Endothelial cell (in vitro differentiated cells): ENCODE data around the gene NCBP3. TPM values are rescaled to one million over a fixed set of nuclear protein-coding genes. Genes with fewer than 3 reads are reported as not detected.

ENCODE experiments used
- DNase-seq: peaks from one replicate; pipeline ENCODE4 v3.0.0; 2021; ENCODE audit warnings: low spot score
- H3K27ac Mint-ChIP-seq: one replicate; pipeline ENCODE4 v1.8.0; 2021; ENCODE audit warnings: mixed read lengths, inconsistent platforms; ENCODE audit not compliant: unreplicated experiment
- H3K27me3 Mint-ChIP-seq: one replicate; pipeline ENCODE4 v1.8.0; 2021; ENCODE audit warnings: mild to moderate bottlenecking, moderate library complexity, mixed read lengths, inconsistent platforms; ENCODE audit not compliant: unreplicated experiment
- H3K36me3 Mint-ChIP-seq: one replicate; pipeline ENCODE4 v1.8.0; 2021; ENCODE audit warnings: mild to moderate bottlenecking, low read depth, mixed read lengths, inconsistent platforms; ENCODE audit not compliant: unreplicated experiment
- H3K4me1 Mint-ChIP-seq: one replicate; pipeline ENCODE4 v1.8.0; 2021; ENCODE audit warnings: mild to moderate bottlenecking, mixed read lengths, inconsistent platforms; ENCODE audit not compliant: unreplicated experiment
- H3K4me3 Mint-ChIP-seq: one replicate; pipeline ENCODE4 v1.8.0; 2021; ENCODE audit warnings: mild to moderate bottlenecking, mixed read lengths, inconsistent platforms; ENCODE audit not compliant: unreplicated experiment
- H3K9me3 Mint-ChIP-seq: one replicate; pipeline ENCODE4 v1.8.0; 2021; ENCODE audit warnings: mixed read lengths, inconsistent platforms; ENCODE audit not compliant: unreplicated experiment
- total RNA-seq: library from RNA; stranded (reverse); fragmentation: NEBNext Ultra II Directional; extraction: Animal tissue kit (Norgen Biotek cat#: 25700); gene quantifications from one replicate; pipeline ENCODE4 v1.2.1, GENCODE V29; 2021; ENCODE audit not compliant: unreplicated experiment
- TF ChIP-seq, protein P1 (sequence below): fragments of 200-600 bp; sonication (generic); IDR thresholded peaks from one replicate; pipeline ENCODE4 v1.5.0; 2021; ENCODE audit warnings: antibody characterized with exemption; ENCODE audit not compliant: unreplicated experiment

The NCBP3 gene
- total RNA-seq, 1 donor from 2014 or later, result 84.4 TPM

GRCh38 chr17:3882276-3882675 lies 36.2 kb upstream of the NCBP3 start:
- Mint-ChIP-seq H3K27me3 (peaks cover 9% of the 10 kb centered on the region), H3K4me3 (no peak overlapping the region), H3K4me1 (peaks cover 16% of the 10 kb centered on the region), H3K36me3 (peaks cover 7% of the 10 kb centered on the region), H3K27ac (no peak overlapping the region), H3K9me3 (no peaks in the 10 kb centered on the region)
- TF ChIP-seq, protein P1, sequence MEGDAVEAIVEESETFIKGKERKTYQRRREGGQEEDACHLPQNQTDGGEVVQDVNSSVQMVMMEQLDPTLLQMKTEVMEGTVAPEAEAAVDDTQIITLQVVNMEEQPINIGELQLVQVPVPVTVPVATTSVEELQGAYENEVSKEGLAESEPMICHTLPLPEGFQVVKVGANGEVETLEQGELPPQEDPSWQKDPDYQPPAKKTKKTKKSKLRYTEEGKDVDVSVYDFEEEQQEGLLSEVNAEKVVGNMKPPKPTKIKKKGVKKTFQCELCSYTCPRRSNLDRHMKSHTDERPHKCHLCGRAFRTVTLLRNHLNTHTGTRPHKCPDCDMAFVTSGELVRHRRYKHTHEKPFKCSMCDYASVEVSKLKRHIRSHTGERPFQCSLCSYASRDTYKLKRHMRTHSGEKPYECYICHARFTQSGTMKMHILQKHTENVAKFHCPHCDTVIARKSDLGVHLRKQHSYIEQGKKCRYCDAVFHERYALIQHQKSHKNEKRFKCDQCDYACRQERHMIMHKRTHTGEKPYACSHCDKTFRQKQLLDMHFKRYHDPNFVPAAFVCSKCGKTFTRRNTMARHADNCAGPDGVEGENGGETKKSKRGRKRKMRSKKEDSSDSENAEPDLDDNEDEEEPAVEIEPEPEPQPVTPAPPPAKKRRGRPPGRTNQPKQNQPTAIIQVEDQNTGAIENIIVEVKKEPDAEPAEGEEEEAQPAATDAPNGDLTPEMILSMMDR, result no peak
- DNase-seq, result no peak

- H3K27me3 Mint-ChIP-seq, result peaks cover 6% of the 10 kb centered on the region
- TF ChIP-seq, protein P1, result no peak
- no peak overlapping the region for H3K4me3 Mint-ChIP-seq
- H3K27ac Mint-ChIP-seq, result no peak overlapping the region
- H3K9me3 Mint-ChIP-seq, result no peaks in the 10 kb centered on the region
- peaks cover 7% of the 10 kb centered on the region for H3K36me3 Mint-ChIP-seq
- H3K4me1 Mint-ChIP-seq, result peaks cover 3% of the 10 kb centered on the region
- no peak for DNase-seq
Observed at GRCh38 chr17:3880983-3881382, 34.9 kb upstream of the NCBP3 start.

GRCh38 chr17:3879591-3880417 lies 33.8 kb upstream of the NCBP3 start:
- Mint-ChIP-seq H3K4me3 (no peak overlapping the region), H3K27ac (no peak overlapping the region), H3K36me3 (peaks cover 8% of the 10 kb centered on the region), H3K4me1 (peaks cover 2% of the 10 kb centered on the region), H3K27me3 (peaks cover 5% of the 10 kb centered on the region), H3K9me3 (no peaks in the 10 kb centered on the region)
- DNase-seq, result no peak
- TF ChIP-seq, protein P1, result no peak

DNA sequence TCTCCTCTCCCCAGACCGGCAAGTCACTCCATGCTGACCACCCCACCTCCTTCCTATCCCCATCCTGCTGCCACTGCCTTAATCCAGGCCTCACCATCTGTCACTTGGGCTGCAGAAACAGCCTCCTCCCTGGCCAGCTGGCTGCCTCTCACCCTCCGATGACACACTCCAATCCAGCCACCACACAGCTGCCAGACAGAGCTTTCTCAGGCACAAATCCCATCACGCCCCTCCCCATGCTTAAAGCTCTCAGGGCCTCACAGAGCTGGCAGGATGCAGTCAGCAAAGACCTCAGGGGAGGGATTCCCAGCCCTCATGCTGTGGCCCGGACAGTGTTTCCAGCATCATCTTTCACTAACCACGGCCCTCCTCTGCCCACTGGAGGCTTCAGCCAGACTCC lies 33.1 kb upstream of the NCBP3 start:
- Mint-ChIP-seq H3K4me3 (peak overlapping the region; percentile 31), H3K27ac (no peak overlapping the region), H3K36me3 (peaks cover 4% of the 10 kb centered on the region), H3K27me3 (peaks cover 2% of the 10 kb centered on the region), H3K9me3 (no peaks in the 10 kb centered on the region), H3K4me1 (peaks cover 2% of the 10 kb centered on the region)
- no peak for DNase-seq
- TF ChIP-seq, protein P1, result no peak

- DNase-seq, result no peak
- peaks cover 2% of the 10 kb centered on the region for H3K4me1 Mint-ChIP-seq
- peaks cover 9% of the 10 kb centered on the region for H3K36me3 Mint-ChIP-seq
- TF ChIP-seq, protein P1, result no peak
- H3K9me3 Mint-ChIP-seq, result no peaks in the 10 kb centered on the region
- no peak overlapping the region for H3K4me3 Mint-ChIP-seq
- no peak overlapping the region for H3K27ac Mint-ChIP-seq
- H3K27me3 Mint-ChIP-seq, result no peaks in the 10 kb centered on the region
Observed at GRCh38 chr17:3877220-3877619, 31.2 kb upstream of the NCBP3 start.
